ENCODE results near the gene ABLIM2.

DNA sequence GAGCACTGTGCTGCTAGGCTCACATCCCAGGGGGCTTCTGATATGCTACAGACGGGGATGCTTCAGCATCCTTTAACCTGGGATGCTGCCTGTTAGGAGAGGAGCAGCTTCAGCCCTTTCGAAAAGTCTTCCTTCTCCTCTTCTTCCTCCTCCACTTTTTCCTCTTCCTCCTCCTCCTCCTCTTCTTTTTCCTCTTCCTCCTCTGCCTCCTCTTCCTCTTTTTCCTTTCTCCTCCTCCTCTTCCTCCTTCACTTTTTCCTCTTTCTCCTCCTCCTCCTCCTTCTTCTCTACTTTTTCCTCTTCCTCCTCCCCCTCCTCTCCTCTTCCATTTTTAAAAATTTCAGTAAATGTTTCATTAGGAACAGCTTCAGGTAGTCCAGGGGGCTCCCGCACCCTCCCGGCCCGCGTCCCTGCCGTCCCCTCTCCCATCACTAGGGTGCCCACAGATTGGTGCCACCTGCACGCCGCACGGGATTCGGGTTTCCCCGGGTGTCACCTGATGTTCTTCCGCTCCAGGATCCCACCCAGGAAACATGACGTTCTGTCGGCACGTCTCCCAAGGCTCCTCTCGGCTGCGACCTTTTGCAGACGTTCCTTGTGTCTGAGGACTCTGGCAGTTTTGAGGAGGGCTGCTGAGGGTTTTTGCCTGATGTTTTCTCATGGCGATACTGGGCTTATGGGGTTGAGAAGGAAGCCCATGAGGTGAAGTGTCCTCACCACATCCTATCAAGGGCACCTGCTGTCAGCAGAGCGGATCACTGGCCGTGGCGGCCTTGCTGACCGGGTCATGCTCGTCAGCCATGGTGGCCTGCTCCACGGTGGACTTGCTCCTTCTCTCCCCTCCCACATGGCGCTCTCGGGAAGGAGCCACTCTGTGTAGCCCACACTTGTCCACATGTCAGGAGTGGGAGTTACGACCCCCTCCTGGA lies 135.6 kb downstream of the ABLIM2 start:
- TF ChIP-seq, protein P1, sequence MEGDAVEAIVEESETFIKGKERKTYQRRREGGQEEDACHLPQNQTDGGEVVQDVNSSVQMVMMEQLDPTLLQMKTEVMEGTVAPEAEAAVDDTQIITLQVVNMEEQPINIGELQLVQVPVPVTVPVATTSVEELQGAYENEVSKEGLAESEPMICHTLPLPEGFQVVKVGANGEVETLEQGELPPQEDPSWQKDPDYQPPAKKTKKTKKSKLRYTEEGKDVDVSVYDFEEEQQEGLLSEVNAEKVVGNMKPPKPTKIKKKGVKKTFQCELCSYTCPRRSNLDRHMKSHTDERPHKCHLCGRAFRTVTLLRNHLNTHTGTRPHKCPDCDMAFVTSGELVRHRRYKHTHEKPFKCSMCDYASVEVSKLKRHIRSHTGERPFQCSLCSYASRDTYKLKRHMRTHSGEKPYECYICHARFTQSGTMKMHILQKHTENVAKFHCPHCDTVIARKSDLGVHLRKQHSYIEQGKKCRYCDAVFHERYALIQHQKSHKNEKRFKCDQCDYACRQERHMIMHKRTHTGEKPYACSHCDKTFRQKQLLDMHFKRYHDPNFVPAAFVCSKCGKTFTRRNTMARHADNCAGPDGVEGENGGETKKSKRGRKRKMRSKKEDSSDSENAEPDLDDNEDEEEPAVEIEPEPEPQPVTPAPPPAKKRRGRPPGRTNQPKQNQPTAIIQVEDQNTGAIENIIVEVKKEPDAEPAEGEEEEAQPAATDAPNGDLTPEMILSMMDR (IDR thresholded peaks at IDR 0.05), result no peak
- no peak for TF ChIP-seq POLR2A (IDR thresholded peaks at IDR 0.05)

All from body of pancreas (tissue), 4 donors.